GM12878 (cell line): ENCODE measurements around the gene UNC45B. TPM values are rescaled to one million over a fixed set of nuclear protein-coding genes. Genes with fewer than 3 reads are reported as not detected.

Source experiments
- ATAC-seq: fragments of 200-7000 bp; cut with Tn5 transposase; 3 replicates; pipeline ENCODE4 v1.9.1; 2020; ENCODE audit warnings: mild to moderate bottlenecking, moderate library complexity
- BruUV-seq: library from RNA; stranded (reverse); fragments of 400-500 nt; replicated peaks from 2 replicates; lab custom pipeline; 2021; lab: Mats Ljungman, UMichigan
- CTCF ChIA-PET: fragments of 300-600 bp; sonication (Branson Sonifier 250); formaldehyde crosslinking; extraction: SDS; loops from one replicate; lab custom pipeline; 2021; ENCODE audit warnings: inconsistent platforms; lab: Yijun Ruan, JAX
- POLR2A ChIA-PET: fragments of 350-600 bp; formaldehyde crosslinking; extraction: SDS; loops from one replicate; lab custom pipeline; 2021; ENCODE audit warnings: inconsistent platforms; lab: Charles Lee
- RAD21 ChIA-PET: fragments of 300-600 bp; sonication (Branson Sonifier 250); formaldehyde crosslinking; loops from one replicate; lab custom pipeline; 2023; ENCODE audit warnings: antibody characterized with exemption; ENCODE audit not compliant: unreplicated experiment; lab: Charles Lee
- SMC1A ChIA-PET: fragments of 300-600 bp; sonication (Branson Sonifier 250); formaldehyde crosslinking; loops from one replicate; lab custom pipeline; 2023; ENCODE audit not compliant: unreplicated experiment, uncharacterized antibody; lab: Charles Lee
- DNase-seq: peaks from one replicate; pipeline ENCODE4 v3.0.0-alpha.2; 2011; ENCODE audit warnings: low read depth, low spot score
- FAIRE-seq: peaks from 3 replicates; lab custom pipeline; 2011; peaks lifted over from hg19 to GRCh38; lab: Jason Lieb, UNC
- H2AFZ ChIP-seq: 2 replicates; pipeline ENCODE4 v1.6.0; 2011; ENCODE audit warnings: low read depth, low read length, control low read depth; ENCODE audit not compliant: control insufficient read depth
- H3K27ac ChIP-seq: 2 replicates; pipeline ENCODE4 v1.5.1; 2011; ENCODE audit warnings: control low read depth; ENCODE audit not compliant: control insufficient read depth, insufficient read depth
- H3K27me3 ChIP-seq, 2 experiments: replicated peaks in 1 of 2; 2 replicates each; pipeline versions ENCODE4 v1.6.0 to v1.6.1; 2011; ENCODE audit warnings: low read length in 1 of 2; ENCODE audit not compliant: control insufficient read depth in 2 of 2, insufficient read depth in 2 of 2
- H3K36me3 ChIP-seq, 2 experiments: 2 replicates each; pipeline ENCODE4 v1.5.1; 2011; ENCODE audit warnings: low read length in 1 of 2; ENCODE audit not compliant: control insufficient read depth in 2 of 2, insufficient read depth in 2 of 2
- H3K4me1 ChIP-seq: 2 replicates; pipeline ENCODE4 v1.6.1; 2011; ENCODE audit warnings: mild to moderate bottlenecking, low read length, moderate library complexity, mixed read lengths; ENCODE audit not compliant: control insufficient read depth, insufficient read depth
- H3K4me2 ChIP-seq: 2 replicates; pipeline ENCODE4 v1.6.0; 2011; ENCODE audit warnings: control low read depth; ENCODE audit not compliant: control insufficient read depth, insufficient read depth
- H3K4me3 ChIP-seq: fragments of 200-600 bp; sonication (generic); 2 replicates; pipeline ENCODE4 v1.5.1; 2016
- H3K79me2 ChIP-seq: 2 replicates; pipeline ENCODE4 v1.6.0; 2011; ENCODE audit warnings: low read length; ENCODE audit not compliant: control insufficient read depth, insufficient read depth
- H3K9ac ChIP-seq: 2 replicates; pipeline ENCODE4 v1.8.0; 2011; ENCODE audit warnings: low read length, control low read depth, mixed read lengths; ENCODE audit not compliant: control insufficient read depth, insufficient read depth
- H3K9me3 ChIP-seq: replicated peaks from 3 replicates; pipeline ENCODE4 v1.5.1; 2011; ENCODE audit warnings: mild to moderate bottlenecking, low read length; ENCODE audit not compliant: control insufficient read depth, insufficient read depth
- H4K20me1 ChIP-seq: 2 replicates; pipeline ENCODE4 v1.6.0; 2011; ENCODE audit not compliant: control insufficient read depth, insufficient read depth
- CBX5 ChIP-seq: sonication (generic); IDR thresholded peaks from 2 replicates; pipeline ENCODE4 v1.6.1; 2016; ENCODE audit warnings: low read depth, moderate library complexity, mild to moderate bottlenecking, inconsistent platforms
- MEF2B ChIP-seq: fragments of 450-650 bp; IDR thresholded peaks from 2 replicates; pipeline ENCODE4 v1.6.1; 2018; ENCODE audit warnings: mild to moderate bottlenecking, moderate library complexity; ENCODE audit not compliant: partially characterized antibody, poor library complexity, severe bottlenecking
- NFXL1 ChIP-seq: fragments of 450-650 bp; IDR thresholded peaks from 2 replicates; pipeline ENCODE4 v1.6.1; 2017; ENCODE audit warnings: antibody characterized with exemption, mild to moderate bottlenecking, borderline replicate concordance
- SRF ChIP-seq, 2 experiments: IDR thresholded peaks; 2 replicates each; pipeline ENCODE4 v1.6.1; 2011; ENCODE audit warnings: low read depth in 2 of 2, low read length in 2 of 2, mild to moderate bottlenecking in 1 of 2, moderate library complexity in 1 of 2
- TCF3 ChIP-seq: IDR thresholded peaks from 2 replicates; pipeline ENCODE4 v1.6.1; 2012; ENCODE audit warnings: low read depth, mild to moderate bottlenecking, low read length, borderline replicate concordance; ENCODE audit not compliant: insufficient read depth
- ZSCAN29 ChIP-seq: fragments of 450-650 bp; IDR thresholded peaks from 2 replicates; pipeline ENCODE4 v1.6.1; 2017; ENCODE audit warnings: mild to moderate bottlenecking, moderate library complexity
- WGBS: methylation state at CpG from one replicate; pipeline ENCODE4 v1.1.6; 2016; ENCODE audit warnings: low lambda C conversion rate; ENCODE audit not compliant: insufficient replicate concordance, insufficient coverage; ENCODE audit errors: missing lambda C conversion rate; 5-methylcytosine and 5-hydroxymethylcytosine counted together
- in situ Hi-C: fragments of 300-500 bp; cut with MboI; formaldehyde crosslinking; loops from 9 replicates; pipeline ENCODE4 v1.14.3; 2018; ENCODE audit warnings: mixed read lengths
- intact Hi-C: fragments of 100-400 bp; cut with micrococcal nuclease; formaldehyde crosslinking; loops from one replicate; pipeline ENCODE4 v1.14.2; 2022; ENCODE audit not compliant: unreplicated experiment
- polyA plus RNA-seq, 11 experiments: library from polyadenylated mRNA; depleted of rRNA in 4 of 11; unstranded in 6 of 11; stranded (reverse) in 5 of 11; fragments of >200 nt; fragmentation: Nextera tagmentation in 4 of 11; fragmentation: Illumina TruSeq in 1 of 11; extraction: Ambion mirVana in 4 of 11; extraction: Trizol in 1 of 11; gene quantifications; 1 replicate in 1 of 11; 2 replicates in 10 of 11; pipeline versions ENCODE4 v1.2.1 to v1.2.3, GENCODE V29; 2011 to 2016; ENCODE audit warnings: inconsistent platforms in 2 of 11, missing spikeins in 2 of 11, low read depth in 1 of 11
- total RNA-seq, 4 experiments: library from RNA; depleted of rRNA in 3 of 4; stranded (reverse); fragments of >200 nt in 3 of 4; fragmentation: Illumina TruSeq in 1 of 4; extraction: Trizol in 1 of 4; gene quantifications; 2 replicates each; pipeline versions ENCODE4 v1.2.1 to v1.2.3, GENCODE V29; 2013 to 2021
- TF ChIP-seq, protein P1 (sequence below): fragments of 450-650 bp; formaldehyde crosslinking; IDR thresholded peaks from 2 replicates; pipeline ENCODE4 v1.4.0; 2020; ENCODE audit warnings: mild to moderate bottlenecking, moderate library complexity
- TF ChIP-seq, protein P2 (sequence below): fragments of 450-650 bp; IDR thresholded peaks from 2 replicates; pipeline ENCODE4 v1.6.1; 2016; ENCODE audit warnings: mild to moderate bottlenecking, moderate library complexity, borderline replicate concordance

Gene UNC45B
- total and polyA plus RNA-seq, 10 of the 15 experiments (the other 5 are each of a cell fraction or from before 2014, with no cell fraction given): 0.03 TPM; not detected in 9

GRCh38 chr17:35141681-35142466, 5.7 kb upstream of the UNC45B start, which contains the start of gene NLE1 (continued):
- TF ChIP-seq NFXL1 (no peak), ZSCAN29 (no peak), SRF (IDR thresholded peaks at IDR 0.05; ENCODE audit: low read depth in 2 of 2, low read length in 2 of 2) (no peak)
- TF ChIP-seq, protein P1, sequence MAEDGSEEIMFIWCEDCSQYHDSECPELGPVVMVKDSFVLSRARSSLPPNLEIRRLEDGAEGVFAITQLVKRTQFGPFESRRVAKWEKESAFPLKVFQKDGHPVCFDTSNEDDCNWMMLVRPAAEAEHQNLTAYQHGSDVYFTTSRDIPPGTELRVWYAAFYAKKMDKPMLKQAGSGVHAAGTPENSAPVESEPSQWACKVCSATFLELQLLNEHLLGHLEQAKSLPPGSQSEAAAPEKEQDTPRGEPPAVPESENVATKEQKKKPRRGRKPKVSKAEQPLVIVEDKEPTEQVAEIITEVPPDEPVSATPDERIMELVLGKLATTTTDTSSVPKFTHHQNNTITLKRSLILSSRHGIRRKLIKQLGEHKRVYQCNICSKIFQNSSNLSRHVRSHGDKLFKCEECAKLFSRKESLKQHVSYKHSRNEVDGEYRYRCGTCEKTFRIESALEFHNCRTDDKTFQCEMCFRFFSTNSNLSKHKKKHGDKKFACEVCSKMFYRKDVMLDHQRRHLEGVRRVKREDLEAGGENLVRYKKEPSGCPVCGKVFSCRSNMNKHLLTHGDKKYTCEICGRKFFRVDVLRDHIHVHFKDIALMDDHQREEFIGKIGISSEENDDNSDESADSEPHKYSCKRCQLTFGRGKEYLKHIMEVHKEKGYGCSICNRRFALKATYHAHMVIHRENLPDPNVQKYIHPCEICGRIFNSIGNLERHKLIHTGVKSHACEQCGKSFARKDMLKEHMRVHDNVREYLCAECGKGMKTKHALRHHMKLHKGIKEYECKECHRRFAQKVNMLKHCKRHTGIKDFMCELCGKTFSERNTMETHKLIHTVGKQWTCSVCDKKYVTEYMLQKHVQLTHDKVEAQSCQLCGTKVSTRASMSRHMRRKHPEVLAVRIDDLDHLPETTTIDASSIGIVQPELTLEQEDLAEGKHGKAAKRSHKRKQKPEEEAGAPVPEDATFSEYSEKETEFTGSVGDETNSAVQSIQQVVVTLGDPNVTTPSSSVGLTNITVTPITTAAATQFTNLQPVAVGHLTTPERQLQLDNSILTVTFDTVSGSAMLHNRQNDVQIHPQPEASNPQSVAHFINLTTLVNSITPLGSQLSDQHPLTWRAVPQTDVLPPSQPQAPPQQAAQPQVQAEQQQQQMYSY (CRISPR knock-in tag): no peak

GRCh38 chr17:35142467-35142796, 5.2 kb upstream of the UNC45B start:
- no TSS peak for BruUV-seq
- TF ChIP-seq, protein P2, sequence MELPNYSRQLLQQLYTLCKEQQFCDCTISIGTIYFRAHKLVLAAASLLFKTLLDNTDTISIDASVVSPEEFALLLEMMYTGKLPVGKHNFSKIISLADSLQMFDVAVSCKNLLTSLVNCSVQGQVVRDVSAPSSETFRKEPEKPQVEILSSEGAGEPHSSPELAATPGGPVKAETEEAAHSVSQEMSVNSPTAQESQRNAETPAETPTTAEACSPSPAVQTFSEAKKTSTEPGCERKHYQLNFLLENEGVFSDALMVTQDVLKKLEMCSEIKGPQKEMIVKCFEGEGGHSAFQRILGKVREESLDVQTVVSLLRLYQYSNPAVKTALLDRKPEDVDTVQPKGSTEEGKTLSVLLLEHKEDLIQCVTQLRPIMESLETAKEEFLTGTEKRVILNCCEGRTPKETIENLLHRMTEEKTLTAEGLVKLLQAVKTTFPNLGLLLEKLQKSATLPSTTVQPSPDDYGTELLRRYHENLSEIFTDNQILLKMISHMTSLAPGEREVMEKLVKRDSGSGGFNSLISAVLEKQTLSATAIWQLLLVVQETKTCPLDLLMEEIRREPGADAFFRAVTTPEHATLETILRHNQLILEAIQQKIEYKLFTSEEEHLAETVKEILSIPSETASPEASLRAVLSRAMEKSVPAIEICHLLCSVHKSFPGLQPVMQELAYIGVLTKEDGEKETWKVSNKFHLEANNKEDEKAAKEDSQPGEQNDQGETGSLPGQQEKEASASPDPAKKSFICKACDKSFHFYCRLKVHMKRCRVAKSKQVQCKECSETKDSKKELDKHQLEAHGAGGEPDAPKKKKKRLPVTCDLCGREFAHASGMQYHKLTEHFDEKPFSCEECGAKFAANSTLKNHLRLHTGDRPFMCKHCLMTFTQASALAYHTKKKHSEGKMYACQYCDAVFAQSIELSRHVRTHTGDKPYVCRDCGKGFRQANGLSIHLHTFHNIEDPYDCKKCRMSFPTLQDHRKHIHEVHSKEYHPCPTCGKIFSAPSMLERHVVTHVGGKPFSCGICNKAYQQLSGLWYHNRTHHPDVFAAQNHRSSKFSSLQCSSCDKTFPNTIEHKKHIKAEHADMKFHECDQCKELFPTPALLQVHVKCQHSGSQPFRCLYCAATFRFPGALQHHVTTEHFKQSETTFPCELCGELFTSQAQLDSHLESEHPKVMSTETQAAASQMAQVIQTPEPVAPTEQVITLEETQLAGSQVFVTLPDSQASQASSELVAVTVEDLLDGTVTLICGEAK: no peak
- TF ChIP-seq MEF2B: no peak
- TF ChIP-seq TCF3: no peak
- no peak for TF ChIP-seq CBX5
- TF ChIP-seq, all 136 proteins: peak for 0
- Histone ChIP-seq H3K27ac (no peak overlapping the region), H3K4me3 (no peak overlapping the region), H4K20me1 (no peaks in the 10 kb centered on the region), H2AFZ (no peak overlapping the region), H3K36me3 (peaks cover 2 to 4% of the 10 kb centered on the region in 2 experiments; a peak in 3 of 4 replicates), H3K79me2 (peaks cover 24% of the 10 kb centered on the region), H3K27me3 (peaks cover 0 to 2% of the 10 kb centered on the region in 2 experiments; a peak in 1 of 4 replicates), H3K4me2 (no peak overlapping the region), H3K4me1 (no peaks in the 10 kb centered on the region), H3K9me3 (no peaks in the 10 kb centered on the region), H3K9ac (no peak overlapping the region)
- FAIRE-seq (no peak), ATAC-seq (no peak; the same call in 2 of the 3 replicates), DNase-seq (no peak)
- intact Hi-C loops: loop anchor here (10.0 kb wide), 1 partner anchor 392 kb away; the partner anchor contains the start of gene SLFN12L
- ChIA-PET RAD21 (no interaction called here), CTCF (interaction anchor here (0.6 to 3.5 kb wide), 3 partner anchors 23 to 179 kb away, joined by 3 to 18 read pairs (median 3); partner anchors contain the start of gene RAD51D), SMC1A (interaction anchor here (1.8 kb wide), 1 partner anchor 697 kb away, joined by 4 read pairs; no protein-coding TSS in a partner anchor), POLR2A (interaction anchor here (0.7 kb wide), 1 partner anchor 111 kb away, joined by 3 read pairs; no protein-coding TSS in a partner anchor)
- WGBS: 61% methylated on average over 8 of the region's 8 CpGs
- in situ Hi-C loops: no loop called here
